CD4-positive, alpha-beta T cell treated with Interleukin-4 for 4 hours (primary cell): ENCODE measurements around the gene STMN1.
"Not testable (repeated sequence)": the region's sequence is repeated elsewhere in the genome, so short reads cannot be mapped to it uniquely, and the experiment has no call there.

Source experiments
- DNase-seq: peaks from one replicate; pipeline ENCODE4 v3.0.0-alpha.2; 2020

The STMN1 gene

DNA sequence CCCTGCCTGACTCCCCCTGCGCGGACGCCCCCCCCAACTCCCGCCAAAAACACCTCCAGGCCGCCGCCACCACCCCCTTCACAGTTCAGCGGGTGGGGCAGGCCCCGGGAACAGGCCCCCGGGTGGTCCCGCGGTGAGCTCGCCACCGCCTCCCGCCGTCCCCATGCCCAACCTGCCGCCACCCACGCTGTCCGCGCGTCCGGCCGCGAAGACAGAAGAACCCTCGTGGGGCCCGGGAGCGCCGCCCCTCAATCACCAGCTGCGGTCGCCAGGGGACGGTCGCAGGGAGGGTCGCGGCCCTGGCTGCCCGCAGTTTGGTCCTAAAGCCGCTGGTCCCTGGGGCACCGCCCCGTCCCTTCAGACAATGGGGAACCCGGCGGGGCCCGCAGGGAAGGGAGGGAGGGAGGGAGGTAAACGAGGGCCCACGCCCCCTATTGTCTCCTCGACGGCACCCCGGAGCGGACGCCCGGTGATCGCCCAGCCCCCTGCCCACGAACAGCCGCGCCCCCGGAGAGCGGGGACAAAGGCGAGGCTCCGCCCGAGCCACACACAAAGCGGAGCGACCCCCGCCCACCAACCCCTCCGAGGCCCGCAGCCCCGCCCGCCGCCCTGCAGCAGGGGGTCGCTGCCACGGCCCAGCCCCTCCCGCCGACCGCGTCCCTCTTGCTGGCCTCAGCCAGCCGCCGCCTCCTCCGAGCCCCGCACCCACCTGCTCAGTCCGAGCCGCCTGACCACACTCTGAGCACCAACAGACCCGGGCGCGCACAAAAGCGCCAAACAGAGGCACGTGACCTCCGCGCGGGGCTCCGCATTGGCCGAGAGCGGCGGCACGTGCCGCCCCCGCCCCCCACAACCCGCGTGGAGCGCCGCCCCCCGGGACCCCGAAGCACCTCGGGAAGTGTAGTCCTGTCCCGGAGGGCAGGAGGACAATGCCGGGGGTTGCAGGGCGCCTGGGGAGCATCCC lies at the start of gene STMN1:
TSS of gene STMN1 (minus strand) at position 740 of the 964 bp plus-strand sequence. CDS start 1,743 bp downstream, outside the sequence.
- peak; percentile 85 for DNase-seq

DNA sequence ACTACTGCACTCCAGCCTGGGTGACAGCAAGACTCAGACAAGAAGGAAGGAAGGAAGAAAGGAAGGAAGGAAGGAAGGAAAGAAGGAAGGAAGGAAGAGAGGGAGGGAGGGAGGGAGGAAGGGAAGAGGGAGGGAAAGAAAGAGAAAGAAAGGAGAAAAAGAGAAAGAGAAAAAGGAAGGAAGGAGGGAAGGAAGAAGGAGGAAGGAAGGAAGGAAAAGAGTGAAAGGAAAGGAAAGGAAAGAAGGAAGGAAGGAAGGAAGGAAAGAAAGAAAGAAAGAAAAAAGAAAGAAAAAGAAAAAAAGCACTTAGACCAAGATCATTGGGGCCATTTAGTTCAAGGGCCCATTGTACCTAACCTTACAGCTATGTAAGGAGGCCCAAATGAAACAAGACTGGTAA lies 49.3 kb upstream of the STMN1 start:
- DNase-seq, result no peak

DNA sequence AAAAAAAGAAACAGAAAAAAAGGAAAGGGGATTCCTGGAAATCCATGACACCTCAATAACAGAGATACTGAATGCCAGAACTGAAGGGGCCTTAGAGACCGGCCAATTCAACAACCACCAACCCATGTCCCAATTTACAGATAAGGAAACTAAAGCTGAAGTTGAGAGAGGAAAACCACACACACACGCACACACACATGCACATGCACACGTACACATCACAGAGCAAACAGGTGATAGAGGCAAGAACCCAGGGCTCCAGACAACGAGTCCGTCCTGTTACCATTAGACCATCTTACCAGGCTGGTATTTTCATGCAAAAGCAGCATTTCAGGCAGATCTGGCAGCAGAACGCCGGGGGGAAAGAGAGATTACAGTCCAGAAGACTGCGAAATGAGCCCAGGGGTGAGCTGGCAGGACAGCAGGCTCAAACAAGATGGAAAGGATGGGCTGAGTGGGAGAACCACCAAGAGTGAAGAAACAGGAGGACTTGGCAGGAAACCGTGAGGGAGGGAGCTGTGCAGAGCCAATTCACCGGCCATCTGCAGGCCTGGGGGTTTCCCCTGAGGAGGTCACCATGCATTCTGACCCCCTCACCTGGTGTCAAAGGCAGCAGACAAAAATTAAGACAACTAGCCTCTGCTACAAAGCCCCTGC lies 48.2 kb upstream of the STMN1 start:
- no peak for DNase-seq

DNA sequence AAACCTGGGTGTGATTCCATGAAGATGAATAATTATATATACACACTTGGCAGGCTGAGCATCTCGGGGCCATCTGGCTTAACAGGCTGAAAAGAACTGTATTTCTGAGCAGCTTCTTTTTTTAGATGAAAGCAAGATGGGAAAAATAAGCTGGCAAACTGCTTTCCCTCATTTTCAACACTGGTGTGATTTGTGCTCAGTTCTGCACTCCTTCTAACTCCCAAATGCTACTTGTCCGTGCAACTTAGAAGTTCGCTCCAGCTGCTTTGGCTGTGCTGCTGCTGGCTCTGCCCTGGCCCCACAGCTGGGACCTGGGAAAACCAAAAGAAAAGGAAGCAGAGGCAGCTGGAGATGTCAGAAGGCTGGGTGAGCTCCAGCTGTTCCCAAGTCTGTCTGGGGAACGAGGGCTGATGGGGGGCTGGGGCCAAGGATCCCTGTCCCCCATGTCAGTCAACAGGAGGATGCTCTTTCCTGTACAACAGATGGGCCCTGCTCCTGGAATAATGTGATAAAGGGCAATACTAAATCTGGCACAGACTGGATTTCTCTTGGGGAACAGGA lies 46.7 kb upstream of the STMN1 start:
- no peak for DNase-seq

DNA sequence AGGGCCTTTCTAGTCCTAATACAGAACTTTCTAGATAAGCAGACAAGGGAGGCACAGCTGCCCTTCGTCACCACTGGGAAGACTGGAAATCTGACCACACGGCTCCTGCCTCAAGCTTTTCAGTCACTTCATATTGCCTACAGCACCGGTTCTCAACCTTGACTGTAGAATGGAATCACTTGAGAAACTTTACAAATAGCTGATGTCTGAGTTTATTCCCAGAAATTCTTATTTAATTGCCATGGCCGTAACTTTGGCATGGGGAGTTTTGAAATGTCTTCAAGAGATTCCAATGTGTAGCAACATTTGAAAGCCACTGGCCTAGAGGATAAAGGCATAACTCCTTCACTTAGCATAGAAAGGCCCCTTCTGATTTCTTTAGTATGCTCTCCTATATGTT lies 42.4 kb upstream of the STMN1 start:
- no peak for DNase-seq

DNA sequence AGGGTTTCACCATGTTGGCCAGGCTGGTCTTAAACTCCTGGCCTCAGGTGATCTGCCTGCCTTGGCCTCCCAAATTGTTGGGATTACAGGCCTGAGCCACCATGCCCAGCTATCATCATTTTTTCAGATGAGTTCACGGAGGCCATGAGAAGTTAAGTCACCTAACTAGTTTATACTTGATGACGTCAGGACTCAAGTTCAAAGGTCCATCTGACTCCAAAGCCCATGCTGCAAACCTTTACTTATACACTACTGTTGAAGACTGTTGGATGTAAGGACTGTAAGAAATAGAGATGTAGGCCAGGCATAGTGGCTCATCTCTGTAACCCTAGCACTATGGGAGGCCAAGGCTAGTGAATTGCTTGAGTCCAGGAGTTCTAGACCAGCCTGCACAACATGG lies 40.8 kb upstream of the STMN1 start:
- DNase-seq, result no peak

DNA sequence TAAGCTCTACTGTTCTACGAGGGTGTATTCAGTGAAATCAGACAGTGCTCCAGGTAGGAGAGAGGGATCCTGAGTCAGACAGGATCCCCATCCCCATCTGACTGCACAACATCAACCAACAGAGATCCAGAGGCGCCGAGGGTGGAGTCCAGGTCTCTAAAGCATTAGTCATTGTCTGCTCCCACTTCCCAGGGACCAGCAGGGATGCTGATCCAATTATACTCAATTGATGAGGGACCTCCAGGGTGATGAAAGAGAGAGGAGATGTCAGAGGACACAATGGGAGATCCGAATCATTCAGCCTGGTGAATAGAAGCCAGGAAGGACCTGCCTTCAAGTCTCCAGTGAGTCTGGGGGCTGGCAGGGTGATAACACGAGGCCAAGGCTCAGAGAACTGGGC lies 39.5 kb upstream of the STMN1 start:
- DNase-seq, result no peak

DNA sequence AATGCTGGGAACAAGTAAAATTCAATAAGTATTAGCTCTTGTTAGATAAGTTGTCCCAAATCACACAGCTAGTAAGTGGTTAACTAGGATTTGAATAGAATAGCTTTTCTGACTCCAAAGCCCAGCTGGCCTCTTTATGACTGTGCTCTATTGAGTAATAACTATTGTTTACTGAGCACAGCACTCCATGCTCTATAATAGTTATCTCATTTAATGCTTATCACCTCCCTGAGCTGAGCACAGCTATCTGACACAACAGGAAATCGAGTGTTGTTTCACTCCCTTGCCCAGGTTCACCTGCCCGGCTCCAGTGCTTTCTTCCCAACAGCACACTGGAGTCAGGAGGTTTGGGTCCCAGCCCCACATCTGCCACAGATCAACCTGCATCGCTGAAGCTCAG lies 38.8 kb upstream of the STMN1 start:
- no peak for DNase-seq

DNA sequence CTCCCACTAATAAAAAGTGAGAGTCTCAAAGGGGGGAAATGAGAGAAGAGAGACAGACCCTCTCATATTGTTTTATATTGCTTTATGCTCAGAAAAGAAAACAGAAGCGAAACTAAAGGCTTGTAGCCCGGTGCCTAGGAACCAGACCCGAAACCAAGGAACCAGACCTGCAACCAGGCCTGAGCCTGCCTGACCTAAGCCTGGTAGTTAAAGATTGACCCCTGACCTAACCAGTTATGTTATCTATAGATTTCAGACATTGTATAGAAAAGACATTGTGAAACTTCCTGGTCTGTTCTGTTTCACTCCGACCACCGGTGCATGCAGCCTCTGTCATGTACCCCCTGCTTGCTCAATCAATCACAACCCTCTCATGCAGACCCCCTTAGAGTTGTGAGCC lies 37.3 kb upstream of the STMN1 start:
- DNase-seq, result not testable (repeated sequence)

DNA sequence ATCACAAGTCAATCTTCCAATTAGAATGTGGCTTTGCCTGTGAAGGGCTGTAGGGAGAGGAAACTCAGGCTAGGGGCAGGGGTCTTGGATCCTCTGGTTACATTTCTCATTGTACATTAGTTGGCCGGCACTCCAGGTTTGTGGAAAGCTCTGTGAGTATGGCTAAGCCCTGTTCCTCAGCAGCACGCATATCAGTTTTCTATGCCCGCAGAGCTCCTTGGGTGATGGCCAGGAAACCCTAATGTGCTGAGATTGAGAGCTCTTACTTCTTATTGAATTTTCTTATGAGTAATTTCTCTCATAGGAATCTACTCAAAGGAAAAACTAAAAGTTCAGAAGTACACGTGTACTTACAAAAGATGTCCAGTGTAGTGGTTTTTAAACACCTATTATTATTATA lies 30.7 kb upstream of the STMN1 start:
- no peak for DNase-seq

DNA sequence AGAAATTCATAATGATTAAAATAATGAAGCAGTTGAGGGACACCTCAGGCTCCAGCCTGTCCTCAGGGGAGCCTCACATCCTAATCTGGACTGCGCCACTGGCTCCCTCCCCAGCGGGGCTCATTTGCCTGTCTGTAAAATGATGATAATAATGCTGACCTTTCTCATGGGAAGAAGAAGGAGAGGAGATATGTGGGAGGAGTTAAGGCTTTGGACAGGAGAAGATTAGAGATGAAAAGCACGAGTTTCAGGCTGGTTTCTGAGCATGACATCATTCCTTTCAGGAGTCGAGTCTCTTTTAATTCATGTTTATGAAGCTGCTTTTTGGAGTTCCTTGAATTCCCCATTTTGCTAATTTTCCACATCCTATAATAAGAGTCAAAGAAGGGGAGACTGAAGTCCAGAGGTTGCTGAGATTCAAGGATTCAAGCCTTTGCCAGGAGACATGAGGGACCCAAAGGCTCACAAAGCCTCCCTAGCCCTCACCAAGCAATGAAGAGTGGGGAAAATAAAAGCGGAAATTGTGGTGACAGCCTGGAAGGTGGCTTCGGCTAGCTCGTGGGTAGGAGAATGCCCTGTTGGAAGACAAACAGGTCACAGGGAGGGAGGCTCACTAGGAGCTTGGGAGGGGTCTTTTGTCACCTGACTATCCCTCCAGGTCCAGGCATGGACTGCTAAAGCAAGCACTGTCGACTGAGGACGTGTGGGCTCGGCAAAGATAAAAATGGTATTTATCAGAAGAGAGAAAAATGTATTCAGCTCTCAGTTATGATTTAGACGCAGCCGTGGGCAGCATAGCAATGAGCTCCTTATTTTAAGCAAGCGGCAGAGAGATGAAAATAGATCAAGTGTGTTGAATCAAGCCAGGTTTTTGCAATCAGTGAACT lies 27.5 kb upstream of the STMN1 start:
- no peak for DNase-seq

DNA sequence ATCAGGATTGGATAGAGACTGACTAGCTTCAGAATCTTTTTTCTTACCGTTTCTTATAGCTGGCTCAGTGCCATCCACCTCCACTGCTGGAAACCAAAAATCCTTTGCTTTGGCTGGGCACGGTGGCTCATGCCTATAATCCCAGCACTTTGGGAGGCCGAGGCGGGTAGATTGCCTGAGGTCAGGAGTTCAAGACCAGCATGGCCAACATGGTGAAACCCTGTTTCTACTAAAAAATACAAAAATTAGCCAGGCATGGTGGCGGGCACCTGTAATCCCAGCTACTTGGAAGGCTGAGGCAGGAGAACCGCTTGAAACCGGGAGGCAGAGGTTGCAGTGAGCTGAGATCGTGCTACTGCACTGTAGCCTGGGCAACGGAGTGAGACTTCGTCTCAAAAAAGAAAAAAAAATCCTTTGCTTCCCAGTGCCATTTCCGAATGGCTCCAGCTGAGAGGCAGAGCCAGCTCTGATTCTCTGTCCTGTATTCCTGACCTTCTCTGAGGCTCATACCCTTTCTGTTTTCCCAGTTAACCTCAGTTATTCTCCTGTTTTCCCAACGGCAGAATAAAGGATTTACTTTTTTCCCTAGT lies 26.7 kb upstream of the STMN1 start:
- not testable (repeated sequence) for DNase-seq

DNA sequence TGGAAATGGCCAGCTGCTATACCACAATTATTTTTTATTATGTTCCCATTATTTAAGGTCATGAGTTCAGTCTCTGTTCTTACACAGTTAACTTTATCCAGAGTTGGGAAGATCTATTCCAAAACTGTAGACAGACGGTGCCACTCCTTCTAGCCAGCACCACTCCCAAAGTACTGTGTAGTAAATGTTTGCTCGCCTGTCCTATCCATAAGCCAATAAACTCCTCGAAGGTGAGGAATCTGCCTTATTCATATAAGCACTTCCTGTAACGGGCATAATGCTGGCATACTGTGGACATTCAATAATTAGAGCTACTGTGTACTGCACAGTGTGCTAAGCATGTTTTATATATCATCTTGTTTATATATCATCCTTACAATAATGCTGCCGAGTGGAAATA lies 26.1 kb upstream of the STMN1 start:
- no peak for DNase-seq

DNA sequence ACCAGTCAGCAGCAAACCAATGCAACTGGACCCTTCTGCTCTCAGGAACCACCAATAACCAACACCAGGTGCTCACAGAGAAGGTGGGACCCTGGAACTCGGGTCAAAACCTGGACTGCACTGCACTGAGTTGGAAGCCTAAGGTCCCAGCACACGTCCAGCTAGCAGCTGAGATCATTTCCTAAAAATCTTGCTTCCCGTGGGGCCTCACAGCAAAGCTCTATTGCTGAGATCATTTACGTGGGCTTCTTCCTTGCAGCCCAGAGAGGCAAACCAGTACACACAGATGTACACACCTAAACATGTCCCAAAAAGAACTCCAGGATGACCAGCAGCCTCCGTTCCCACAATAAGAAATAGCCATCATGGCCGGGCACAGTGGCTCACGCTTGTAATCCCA lies 22.8 kb upstream of the STMN1 start:
- no peak for DNase-seq

DNA sequence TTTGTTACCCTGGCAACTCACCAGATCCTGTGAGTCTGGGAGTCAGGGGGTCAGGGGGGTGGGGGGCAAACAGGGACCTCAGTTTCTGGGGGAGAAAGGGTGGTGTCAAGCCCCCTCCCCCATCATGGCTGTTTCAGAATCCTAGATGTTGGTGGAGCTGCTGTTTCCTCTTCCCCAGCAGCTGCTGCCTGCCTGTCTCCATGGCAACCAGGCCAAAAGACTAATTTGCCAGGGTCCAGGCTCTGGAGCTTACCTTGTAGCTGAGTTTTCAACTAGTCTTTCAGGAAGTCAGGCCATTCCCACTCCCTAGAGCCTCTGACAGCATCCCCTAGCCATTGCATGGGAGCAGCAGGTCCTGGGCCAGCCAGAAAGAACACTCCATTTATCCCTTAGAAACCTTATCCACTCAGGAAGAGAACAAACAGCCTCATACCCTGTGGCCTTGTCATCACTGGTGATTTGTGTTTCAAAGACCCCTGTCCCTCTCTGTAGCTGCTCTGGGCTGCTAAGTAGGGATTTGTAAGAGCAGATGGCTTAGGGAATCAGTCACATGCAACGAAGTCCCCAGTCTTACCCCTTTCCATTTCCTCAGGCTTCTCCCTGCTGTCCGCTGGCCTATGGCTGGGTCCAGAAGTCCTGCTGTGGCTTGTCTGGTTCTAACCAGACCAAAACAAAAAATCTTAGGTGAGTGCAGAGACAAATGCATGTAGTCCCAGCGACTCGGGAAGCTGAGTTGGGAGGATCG lies 21.5 kb upstream of the STMN1 start:
- no peak for DNase-seq

DNA sequence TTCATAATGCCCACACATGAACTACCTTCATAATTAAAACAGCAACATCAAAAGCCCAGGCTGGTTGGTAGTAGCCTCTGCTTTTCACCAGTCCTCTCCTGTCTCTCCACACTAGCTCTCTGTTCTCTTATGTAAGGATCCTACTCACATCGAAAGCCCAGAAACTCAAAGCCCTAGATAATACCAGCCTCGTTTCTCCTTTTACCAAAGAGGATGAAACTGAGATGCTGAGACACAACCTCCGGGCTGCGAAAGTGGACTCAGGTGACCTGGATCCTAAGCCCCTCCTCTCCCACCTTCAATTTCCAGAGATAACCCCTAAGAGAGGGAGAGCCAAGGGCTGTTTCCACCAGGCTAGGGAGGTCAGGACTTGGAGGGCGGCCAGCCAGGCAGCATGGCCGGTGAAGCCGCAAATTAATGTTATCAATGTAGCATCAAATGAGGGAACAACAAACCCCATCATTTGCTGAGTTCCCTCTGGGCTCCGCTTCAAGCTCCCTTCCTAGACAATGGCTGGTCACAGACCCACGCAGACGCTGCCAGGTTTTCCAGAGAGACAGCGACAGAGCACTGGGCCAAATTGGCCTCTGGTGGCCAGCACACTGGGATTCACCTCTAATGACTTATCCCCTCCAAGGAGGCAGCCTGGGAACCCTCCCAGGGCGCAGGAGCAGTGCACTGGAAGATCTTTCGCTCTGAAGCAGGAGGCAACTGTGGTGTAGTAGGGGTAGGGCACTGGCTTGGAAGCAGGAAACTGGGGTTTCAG lies 20.7 kb upstream of the STMN1 start:
- no peak for DNase-seq

DNA sequence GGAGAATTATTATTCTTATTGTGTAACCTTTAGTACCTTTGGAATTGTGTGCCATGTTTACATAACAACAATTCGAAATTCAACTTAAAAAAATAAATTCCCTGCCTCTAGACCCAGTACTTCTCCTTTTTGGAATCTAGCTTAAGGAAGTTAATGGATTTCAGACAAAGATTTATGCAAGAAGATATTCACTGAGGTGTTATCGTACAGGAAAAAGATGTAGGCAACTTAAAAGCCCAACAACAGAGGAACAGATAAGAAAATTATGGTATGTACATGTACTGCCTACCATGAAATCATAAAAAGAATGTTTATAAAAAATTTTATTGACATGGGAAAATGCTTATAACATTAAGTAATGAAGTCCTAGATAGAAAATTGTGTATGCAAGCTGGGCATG lies 18.2 kb upstream of the STMN1 start:
- no peak for DNase-seq

DNA sequence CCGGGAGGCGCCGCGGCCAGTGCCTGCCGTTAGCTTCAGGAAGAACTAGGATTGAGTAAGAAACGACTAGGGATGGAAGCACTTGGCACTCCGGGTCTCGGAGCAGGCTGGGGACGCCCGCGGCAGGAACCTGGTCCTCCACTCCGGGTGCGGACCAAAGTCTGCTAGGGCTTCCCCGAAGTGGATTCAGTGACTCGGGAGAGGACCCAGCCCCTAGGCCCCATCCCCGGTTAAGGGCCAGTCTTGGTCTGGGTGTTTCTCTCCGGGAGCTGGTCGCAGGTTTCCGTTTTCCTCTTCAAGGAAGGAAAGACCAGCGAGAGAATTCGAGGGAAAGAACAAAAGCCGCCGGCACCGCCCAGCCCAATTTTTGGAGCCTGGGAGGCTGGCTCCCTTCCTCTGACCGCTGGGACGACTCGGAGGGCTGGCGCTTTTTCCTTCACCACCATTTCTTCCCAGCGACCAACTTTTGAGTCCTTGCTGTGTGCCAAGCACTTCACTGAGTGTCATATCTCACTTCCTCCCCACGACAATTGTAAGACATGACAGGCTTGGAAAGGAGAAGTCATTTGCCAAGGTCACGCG lies 16.8 kb upstream of the STMN1 start:
- no peak for DNase-seq

DNA sequence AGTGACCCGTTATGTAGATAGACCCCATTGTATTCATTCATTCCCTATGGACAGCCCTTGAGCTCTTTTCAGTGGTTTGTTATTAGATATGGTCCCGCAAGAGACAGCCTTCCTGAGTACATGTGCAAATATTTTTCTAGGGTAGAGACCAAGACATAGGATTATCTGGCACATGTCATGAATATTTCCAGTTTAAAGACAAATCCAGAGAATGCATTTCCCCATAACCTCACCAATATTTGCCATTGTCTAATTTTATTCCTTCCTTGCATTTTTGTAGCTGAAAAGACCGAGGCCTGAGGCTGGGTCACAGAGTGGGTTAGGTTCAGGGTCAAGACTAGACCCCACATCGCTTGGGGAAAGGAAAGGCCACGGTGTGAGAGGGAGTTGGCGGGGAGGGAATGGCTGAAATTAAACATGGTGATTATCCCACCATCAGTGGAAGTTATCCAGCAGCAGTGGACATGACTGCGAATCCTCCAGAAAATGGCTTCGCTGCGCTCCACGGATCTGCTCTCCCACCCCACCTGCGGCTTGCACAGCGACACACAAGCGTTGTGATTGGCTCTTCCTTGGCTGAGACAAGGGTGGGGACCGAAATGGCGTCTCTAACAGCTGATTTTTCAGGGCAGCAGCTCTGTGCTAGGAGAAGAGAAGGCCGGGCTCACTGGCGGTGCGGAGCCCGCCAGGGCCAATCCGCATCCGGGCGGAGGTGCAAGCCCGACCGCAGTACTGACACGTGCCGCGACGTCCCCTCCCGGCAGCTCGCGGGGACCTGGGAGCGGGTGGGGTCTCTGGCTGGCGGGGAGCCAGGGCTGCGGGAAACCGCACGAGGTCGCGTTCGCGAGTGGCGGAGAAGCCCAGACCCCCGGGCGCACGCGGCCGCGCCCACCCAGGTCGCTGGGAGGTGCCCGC lies 16.1 kb upstream of the STMN1 start:
- DNase-seq, result peak; percentile 36
